ENCODE measurements around the gene RASAL1. TPM values are rescaled to one million over a fixed set of nuclear protein-coding genes. Genes with fewer than 3 reads are reported as not detected.

RASAL1 gene
- total and polyA plus RNA-seq, 2 donors (not counting 1 experiment from before 2014, with no cell fraction given), result not detected

GRCh38 chr12:113136990-113137511 is 1.5 kb upstream of the RASAL1 start:
- H2AFZ ChIP-seq (ENCODE audit: low read length), result no peak overlapping the region
- H3K27ac ChIP-seq (ENCODE audit: insufficient read depth, low read length), result no peak overlapping the region
- H3K9me3 ChIP-seq (ENCODE audit: control insufficient read depth, insufficient read depth, low read depth, low read length), result no peaks in the 10 kb centered on the region
- H3K79me2 ChIP-seq (ENCODE audit: control insufficient read depth, insufficient read depth, low read length), result no peaks in the 10 kb centered on the region
- H3K4me2 ChIP-seq (ENCODE audit: extremely low read depth, insufficient read depth, low read length), result no peak overlapping the region
- DNase-seq (ENCODE audit: low read depth in 2 of 2), result no peak
- no peak for TF ChIP-seq CTCF (conservative IDR thresholded peaks at IDR 0.05 in 1 of 2, IDR thresholded peaks at IDR 0.05 in 1 of 2; ENCODE audit: low read depth in 1 of 2, low read length in 2 of 2)
- no peak for TF ChIP-seq EZH2 (IDR thresholded peaks at IDR 0.05; ENCODE audit: low read length, missing control alignments)
- H3K4me1 ChIP-seq (ENCODE audit: control insufficient read depth, extremely low read depth, insufficient read depth, low read length), result no peaks in the 10 kb centered on the region
- no peaks in the 10 kb centered on the region for H4K20me1 ChIP-seq (ENCODE audit: control insufficient read depth, extremely low read depth, insufficient read depth, low read length)
- no peak overlapping the region for H3K9ac ChIP-seq (ENCODE audit: insufficient read depth, low read length)
- H3K36me3 ChIP-seq (ENCODE audit: control insufficient read depth, insufficient read depth, low read length), result no peaks in the 10 kb centered on the region
- no peaks in the 10 kb centered on the region for H3K27me3 ChIP-seq (ENCODE audit: control insufficient read depth, insufficient read depth, low read length)
- no peak overlapping the region for H3K4me3 ChIP-seq (replicated peaks in 1 of 4; ENCODE audit: control extremely low read depth in 1 of 4, insufficient read depth in 1 of 4, low read depth in 3 of 4, low read length in 4 of 4)

DNA sequence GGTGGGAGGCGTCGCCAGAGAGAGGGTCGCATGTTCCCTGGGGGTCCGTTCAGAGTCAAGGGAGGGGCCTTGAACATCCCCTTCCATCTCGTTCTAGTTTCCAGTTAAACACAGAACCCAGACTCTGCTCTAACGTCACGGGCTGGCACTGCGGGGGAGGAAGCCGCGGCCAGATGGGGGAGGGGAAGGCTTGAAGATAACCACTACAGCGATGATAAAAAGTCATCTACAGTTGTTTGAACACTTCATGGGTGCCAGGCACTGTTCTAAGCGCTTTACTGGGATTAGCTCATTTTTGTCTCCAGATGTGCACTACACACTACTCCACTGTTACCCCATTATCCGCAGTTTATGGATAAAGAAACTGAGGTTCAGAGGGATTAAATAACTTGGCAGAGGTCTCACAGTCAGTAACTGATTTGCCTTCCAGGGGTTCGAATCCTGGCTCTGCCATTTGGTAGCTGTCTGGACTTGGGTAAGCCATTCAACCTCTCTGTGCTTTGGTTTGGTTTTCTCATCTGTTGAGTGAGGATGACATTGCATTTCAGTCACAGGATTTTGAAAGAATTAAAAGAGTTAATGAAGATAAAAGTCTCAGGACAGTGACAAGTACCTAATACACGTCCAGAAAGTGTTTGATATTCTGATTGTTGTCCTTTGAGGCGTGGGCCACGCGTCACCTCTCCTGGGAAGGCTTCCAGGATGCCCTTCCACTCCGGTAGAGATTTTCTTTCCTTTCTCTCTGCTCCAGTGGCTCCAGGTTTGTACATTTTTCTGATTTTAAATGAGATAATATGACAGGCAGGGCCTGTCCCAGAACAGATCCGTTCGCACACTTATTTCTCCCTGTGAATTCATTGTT is 798 bp upstream of the RASAL1 start:
- no peak overlapping the region for H3K27ac ChIP-seq (ENCODE audit: insufficient read depth, low read length)
- TF ChIP-seq EZH2 (IDR thresholded peaks at IDR 0.05; ENCODE audit: low read length, missing control alignments) (no peak), CTCF (conservative IDR thresholded peaks at IDR 0.05 in 1 of 2, IDR thresholded peaks at IDR 0.05 in 1 of 2; ENCODE audit: low read depth in 1 of 2, low read length in 2 of 2) (no peak)
- no peak overlapping the region for H2AFZ ChIP-seq (ENCODE audit: low read length)
- no peak overlapping the region for H3K9ac ChIP-seq (ENCODE audit: insufficient read depth, low read length)
- no peaks in the 10 kb centered on the region for H3K9me3 ChIP-seq (ENCODE audit: control insufficient read depth, insufficient read depth, low read depth, low read length)
- DNase-seq (ENCODE audit: low read depth in 2 of 2), result no peak
- H3K4me3 ChIP-seq (replicated peaks in 1 of 4; ENCODE audit: control extremely low read depth in 1 of 4, insufficient read depth in 1 of 4, low read depth in 3 of 4, low read length in 4 of 4), result no peak overlapping the region
- no peaks in the 10 kb centered on the region for H3K4me1 ChIP-seq (ENCODE audit: control insufficient read depth, extremely low read depth, insufficient read depth, low read length)
- no peaks in the 10 kb centered on the region for H3K27me3 ChIP-seq (ENCODE audit: control insufficient read depth, insufficient read depth, low read length)
- no peaks in the 10 kb centered on the region for H3K36me3 ChIP-seq (ENCODE audit: control insufficient read depth, insufficient read depth, low read length)
- no peaks in the 10 kb centered on the region for H4K20me1 ChIP-seq (ENCODE audit: control insufficient read depth, extremely low read depth, insufficient read depth, low read length)
- H3K79me2 ChIP-seq (ENCODE audit: control insufficient read depth, insufficient read depth, low read length), result no peaks in the 10 kb centered on the region
- no peak overlapping the region for H3K4me2 ChIP-seq (ENCODE audit: extremely low read depth, insufficient read depth, low read length)

DNA sequence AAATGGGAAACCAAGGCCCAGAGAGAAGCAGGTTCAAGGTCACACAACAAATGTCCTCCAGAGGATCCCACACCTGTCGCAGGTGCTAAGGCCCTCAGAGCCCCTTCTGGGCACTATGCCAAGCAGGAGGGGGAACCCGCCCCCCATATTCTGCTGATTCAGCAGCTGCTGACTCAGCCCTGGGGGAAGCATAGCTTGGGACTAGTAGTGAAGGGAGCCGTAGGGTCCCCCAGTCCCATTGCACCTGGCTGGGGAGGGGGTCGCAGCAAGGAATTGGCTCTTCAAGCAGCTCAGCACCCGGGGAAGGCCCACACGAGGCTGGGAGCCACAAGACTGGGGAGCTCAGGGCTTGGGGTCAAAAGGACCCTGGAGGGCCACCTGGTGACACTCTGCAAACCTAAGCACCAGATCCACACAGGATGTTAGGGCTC is 1.0 kb downstream of the RASAL1 start:
- Histone ChIP-seq H3K4me3 (replicated peaks in 1 of 4; ENCODE audit: control extremely low read depth in 1 of 4, insufficient read depth in 1 of 4, low read depth in 3 of 4, low read length in 4 of 4) (no peak overlapping the region), H3K27ac (ENCODE audit: insufficient read depth, low read length) (no peak overlapping the region), H3K4me2 (ENCODE audit: extremely low read depth, insufficient read depth, low read length) (no peak overlapping the region), H3K4me1 (ENCODE audit: control insufficient read depth, extremely low read depth, insufficient read depth, low read length) (no peaks in the 10 kb centered on the region), H3K79me2 (ENCODE audit: control insufficient read depth, insufficient read depth, low read length) (no peaks in the 10 kb centered on the region), H3K9ac (ENCODE audit: insufficient read depth, low read length) (no peak overlapping the region), H3K36me3 (ENCODE audit: control insufficient read depth, insufficient read depth, low read length) (no peaks in the 10 kb centered on the region), H4K20me1 (ENCODE audit: control insufficient read depth, extremely low read depth, insufficient read depth, low read length) (no peaks in the 10 kb centered on the region), H3K9me3 (ENCODE audit: control insufficient read depth, insufficient read depth, low read depth, low read length) (no peaks in the 10 kb centered on the region), H3K27me3 (ENCODE audit: control insufficient read depth, insufficient read depth, low read length) (no peaks in the 10 kb centered on the region), H2AFZ (ENCODE audit: low read length) (no peak overlapping the region)
- TF ChIP-seq EZH2 (IDR thresholded peaks at IDR 0.05; ENCODE audit: low read length, missing control alignments), result no peak
- TF ChIP-seq CTCF (conservative IDR thresholded peaks at IDR 0.05 in 1 of 2, IDR thresholded peaks at IDR 0.05 in 1 of 2; ENCODE audit: low read depth in 1 of 2, low read length in 2 of 2), result no peak
- DNase-seq (ENCODE audit: low read depth in 2 of 2), result no peak

Measured in fibroblast of lung (primary cell).